Measurements from ENCODE around the gene CSNK1G1. TPM values are rescaled to one million over a fixed set of nuclear protein-coding genes. Genes with fewer than 3 reads are reported as not detected.
A peak's percentile ranks its signal among the peaks of the same experiment; 100 is the strongest.

Gene CSNK1G1
- total RNA-seq, 1 experiment from 2014 or later: 11.5 TPM

DNA sequence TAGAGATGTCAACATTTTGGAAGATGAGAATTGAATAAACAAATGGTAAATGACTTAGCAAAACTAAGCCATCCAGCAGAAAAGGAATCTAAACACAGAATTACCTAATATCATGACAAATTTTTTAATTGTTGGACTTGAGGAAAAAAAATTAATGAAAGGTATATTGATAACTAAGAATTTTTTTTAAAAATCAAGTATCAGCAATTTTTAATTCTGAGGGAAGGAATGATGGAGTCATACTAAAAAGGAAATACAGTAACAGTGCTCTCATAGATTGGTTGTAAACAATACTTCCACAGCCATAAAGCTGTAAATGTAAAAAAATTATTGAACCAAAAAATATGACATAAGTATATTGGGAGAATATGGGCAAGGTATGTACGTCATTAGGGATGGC, 68.0 kb downstream of the CSNK1G1 start:
- H3K9me3 ChIP-seq: no peaks in the 10 kb centered on the region; the same call in 1 of the 2 replicates
- H3K4me3 ChIP-seq (ENCODE audit: low read depth, low read length): no peak overlapping the region
- ChIA-PET CTCF (no interaction called here), POLR2A (no interaction called here)
- H3K4me3 Mint-ChIP-seq (ENCODE audit: unreplicated experiment): no peak overlapping the region
- no peaks in the 10 kb centered on the region for H3K36me3 ChIP-seq (ENCODE audit: control insufficient read depth, insufficient read depth, low read length)
- no TSS peak for BruUV-seq (replicated peaks)
- no peak for DNase-seq
- no peaks in the 10 kb centered on the region for H3K4me1 Mint-ChIP-seq (ENCODE audit: low read depth, unreplicated experiment)
- no peaks in the 10 kb centered on the region for H3K4me1 ChIP-seq
- H3K27ac Mint-ChIP-seq (ENCODE audit: unreplicated experiment): no peak overlapping the region
- H3K9me3 Mint-ChIP-seq (ENCODE audit: unreplicated experiment): no peaks in the 10 kb centered on the region
- intact Hi-C loops (cut with micrococcal nuclease; ENCODE audit: unreplicated experiment): no loop called here
- peaks cover 10% of the 10 kb centered on the region for H3K36me3 Mint-ChIP-seq (ENCODE audit: insufficient read depth, unreplicated experiment)
- H3K27me3 Mint-ChIP-seq (ENCODE audit: insufficient read depth, unreplicated experiment): no peaks in the 10 kb centered on the region
- H3K27me3 ChIP-seq (replicated peaks; ENCODE audit: control insufficient read depth, insufficient read depth, low read length): no peaks in the 10 kb centered on the region
- TF ChIP-seq, protein P1, sequence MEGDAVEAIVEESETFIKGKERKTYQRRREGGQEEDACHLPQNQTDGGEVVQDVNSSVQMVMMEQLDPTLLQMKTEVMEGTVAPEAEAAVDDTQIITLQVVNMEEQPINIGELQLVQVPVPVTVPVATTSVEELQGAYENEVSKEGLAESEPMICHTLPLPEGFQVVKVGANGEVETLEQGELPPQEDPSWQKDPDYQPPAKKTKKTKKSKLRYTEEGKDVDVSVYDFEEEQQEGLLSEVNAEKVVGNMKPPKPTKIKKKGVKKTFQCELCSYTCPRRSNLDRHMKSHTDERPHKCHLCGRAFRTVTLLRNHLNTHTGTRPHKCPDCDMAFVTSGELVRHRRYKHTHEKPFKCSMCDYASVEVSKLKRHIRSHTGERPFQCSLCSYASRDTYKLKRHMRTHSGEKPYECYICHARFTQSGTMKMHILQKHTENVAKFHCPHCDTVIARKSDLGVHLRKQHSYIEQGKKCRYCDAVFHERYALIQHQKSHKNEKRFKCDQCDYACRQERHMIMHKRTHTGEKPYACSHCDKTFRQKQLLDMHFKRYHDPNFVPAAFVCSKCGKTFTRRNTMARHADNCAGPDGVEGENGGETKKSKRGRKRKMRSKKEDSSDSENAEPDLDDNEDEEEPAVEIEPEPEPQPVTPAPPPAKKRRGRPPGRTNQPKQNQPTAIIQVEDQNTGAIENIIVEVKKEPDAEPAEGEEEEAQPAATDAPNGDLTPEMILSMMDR (IDR thresholded peaks at IDR 0.05; ENCODE audit: insufficient read depth in 1 of 2, low read depth in 1 of 2, low read length in 1 of 2, severe bottlenecking in 1 of 2, unreplicated experiment in 1 of 2): no peak

GRCh38 chr15:64286473-64286872, 69.5 kb downstream of the CSNK1G1 start:
- no peak for DNase-seq
- BruUV-seq (replicated peaks): no TSS peak
- peaks cover 10% of the 10 kb centered on the region for H3K36me3 Mint-ChIP-seq (ENCODE audit: insufficient read depth, unreplicated experiment)
- CTCF ChIA-PET: no interaction called here
- POLR2A ChIA-PET: no interaction called here
- H3K4me1 Mint-ChIP-seq (ENCODE audit: low read depth, unreplicated experiment): no peaks in the 10 kb centered on the region
- no peak overlapping the region for H3K4me3 Mint-ChIP-seq (ENCODE audit: unreplicated experiment)
- H3K27ac Mint-ChIP-seq (ENCODE audit: unreplicated experiment): no peak overlapping the region
- intact Hi-C loops (cut with micrococcal nuclease; ENCODE audit: unreplicated experiment): no loop called here
- no peaks in the 10 kb centered on the region for H3K36me3 ChIP-seq (ENCODE audit: control insufficient read depth, insufficient read depth, low read length)
- no peaks in the 10 kb centered on the region for H3K4me1 ChIP-seq
- no peaks in the 10 kb centered on the region; the same call in 1 of the 2 replicates for H3K9me3 ChIP-seq
- no peaks in the 10 kb centered on the region for H3K27me3 Mint-ChIP-seq (ENCODE audit: insufficient read depth, unreplicated experiment)
- no peaks in the 10 kb centered on the region for H3K9me3 Mint-ChIP-seq (ENCODE audit: unreplicated experiment)
- no peaks in the 10 kb centered on the region for H3K27me3 ChIP-seq (replicated peaks; ENCODE audit: control insufficient read depth, insufficient read depth, low read length)
- no peak overlapping the region for H3K4me3 ChIP-seq (ENCODE audit: low read depth, low read length)
- TF ChIP-seq, protein P1 (IDR thresholded peaks at IDR 0.05; ENCODE audit: insufficient read depth in 1 of 2, low read depth in 1 of 2, low read length in 1 of 2, severe bottlenecking in 1 of 2, unreplicated experiment in 1 of 2): no peak

DNA sequence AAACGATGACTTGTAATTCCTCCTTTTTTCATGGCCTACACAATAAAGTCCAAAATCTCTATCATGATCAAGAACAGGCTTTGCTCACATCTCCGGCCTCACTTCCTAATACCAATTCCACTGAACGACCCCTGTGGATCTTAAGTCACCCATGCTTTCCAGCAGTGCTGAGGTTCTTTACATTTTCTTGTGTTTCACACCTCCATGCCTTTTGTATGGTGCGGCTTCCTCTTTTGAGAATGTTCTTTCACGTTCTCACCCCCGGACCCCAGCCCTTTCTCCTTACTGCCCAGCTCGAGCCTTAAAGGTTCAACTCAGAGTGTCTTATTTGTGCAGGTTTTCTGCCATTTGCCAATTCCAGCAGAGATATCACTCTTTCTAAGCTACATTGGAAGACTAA, 70.1 kb downstream of the CSNK1G1 start:
- no peaks in the 10 kb centered on the region for H3K36me3 ChIP-seq (ENCODE audit: control insufficient read depth, insufficient read depth, low read length)
- intact Hi-C loops (cut with micrococcal nuclease; ENCODE audit: unreplicated experiment): no loop called here
- H3K9me3 Mint-ChIP-seq (ENCODE audit: unreplicated experiment): no peaks in the 10 kb centered on the region
- no peaks in the 10 kb centered on the region; the same call in 1 of the 2 replicates for H3K9me3 ChIP-seq
- peaks cover 10% of the 10 kb centered on the region for H3K36me3 Mint-ChIP-seq (ENCODE audit: insufficient read depth, unreplicated experiment)
- H3K27me3 Mint-ChIP-seq (ENCODE audit: insufficient read depth, unreplicated experiment): no peaks in the 10 kb centered on the region
- POLR2A ChIA-PET: no interaction called here
- no peak overlapping the region for H3K4me3 ChIP-seq (ENCODE audit: low read depth, low read length)
- H3K27ac Mint-ChIP-seq (ENCODE audit: unreplicated experiment): peak overlapping the region; percentile 9
- no peaks in the 10 kb centered on the region for H3K27me3 ChIP-seq (replicated peaks; ENCODE audit: control insufficient read depth, insufficient read depth, low read length)
- no peaks in the 10 kb centered on the region for H3K4me1 ChIP-seq
- H3K4me3 Mint-ChIP-seq (ENCODE audit: unreplicated experiment): no peak overlapping the region
- no peak for DNase-seq
- H3K4me1 Mint-ChIP-seq (ENCODE audit: low read depth, unreplicated experiment): no peaks in the 10 kb centered on the region
- no TSS peak for BruUV-seq (replicated peaks)
- TF ChIP-seq, protein P1 (IDR thresholded peaks at IDR 0.05; ENCODE audit: insufficient read depth in 1 of 2, low read depth in 1 of 2, low read length in 1 of 2, severe bottlenecking in 1 of 2, unreplicated experiment in 1 of 2): no peak
- CTCF ChIA-PET: interaction anchor here (0.7 kb wide), 1 partner anchor 295 kb away, joined by 3 read pairs; no protein-coding TSS in a partner anchor
